Measurements from ENCODE around the gene ANO4. TPM values are rescaled to one million over a fixed set of nuclear protein-coding genes. Genes with fewer than 3 reads are reported as not detected.

Gene ANO4
- total RNA-seq, 1 experiment from 2014 or later, result 5.7 TPM

DNA sequence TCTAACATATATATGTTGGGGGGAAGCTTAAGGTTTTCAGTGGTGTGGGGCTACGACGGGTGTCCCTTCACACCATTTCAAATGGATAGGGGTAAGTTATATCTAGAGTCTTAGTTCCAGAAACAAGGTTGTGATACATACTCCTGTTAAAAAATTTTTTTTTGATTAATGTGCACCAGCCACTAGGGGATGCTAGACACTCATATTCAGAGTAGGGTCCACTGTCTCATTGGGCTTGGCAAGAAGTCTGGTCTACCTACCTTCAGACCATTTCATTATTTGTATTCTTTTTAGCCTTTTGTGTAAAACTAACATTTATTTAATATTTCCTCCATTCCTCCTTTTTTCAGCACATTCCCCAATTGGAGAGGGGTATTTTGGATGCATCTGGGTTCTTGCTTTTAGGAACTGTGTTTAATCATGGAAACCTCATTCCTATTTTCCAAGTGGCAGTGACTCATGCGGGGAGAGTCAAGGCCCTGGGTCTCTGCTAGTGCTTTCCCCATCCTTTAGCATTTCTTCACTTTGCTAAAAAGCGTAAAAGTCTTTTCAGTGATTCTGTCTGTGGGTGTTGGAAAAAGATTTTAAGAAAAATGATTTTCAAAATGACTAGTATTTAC lies 33.4 kb downstream of the ANO4 start:
- no peak overlapping the region for H3K4me3 Mint-ChIP-seq
- H2AK5ac ChIP-seq (ENCODE audit: insufficient read length, low read length), result no peak overlapping the region
- H3K27ac ChIP-seq (ENCODE audit: insufficient read length, low read depth, low read length), result no peak overlapping the region
- H3K23ac ChIP-seq (ENCODE audit: insufficient read length, low read depth, low read length), result no peak overlapping the region
- H4K8ac ChIP-seq (replicated peaks; ENCODE audit: insufficient read length, low read depth, low read length), result no peak overlapping the region
- no peak overlapping the region for H2BK5ac ChIP-seq (ENCODE audit: insufficient read length, low read length)
- H3T11ph ChIP-seq (ENCODE audit: low read length), result no peak overlapping the region
- H3K4me2 ChIP-seq (ENCODE audit: insufficient read depth, insufficient read length, low read length), result no peak overlapping the region
- no CpG with 5 or more reads among the region's 4 CpGs for WGBS (ENCODE audit: extremely low coverage, insufficient read length, low lambda C conversion rate)
- H3K27me3 Mint-ChIP-seq (ENCODE audit: low read depth), result no peaks in the 10 kb centered on the region; the same call in 1 of the 2 replicates
- no peak overlapping the region for H4K91ac ChIP-seq (ENCODE audit: insufficient read length, low read depth, low read length)
- no peak overlapping the region for H2BK20ac ChIP-seq (ENCODE audit: low read depth, low read length, poor library complexity, severe bottlenecking)
- no peak overlapping the region for H3K14ac ChIP-seq (ENCODE audit: insufficient read depth, low read length)
- H2BK15ac ChIP-seq (ENCODE audit: low read depth, low read length), result no peak overlapping the region
- no peaks in the 10 kb centered on the region for H3K79me1 ChIP-seq (ENCODE audit: insufficient read depth, low read depth, low read length, poor library complexity, severe bottlenecking)
- TF ChIP-seq, protein P1, sequence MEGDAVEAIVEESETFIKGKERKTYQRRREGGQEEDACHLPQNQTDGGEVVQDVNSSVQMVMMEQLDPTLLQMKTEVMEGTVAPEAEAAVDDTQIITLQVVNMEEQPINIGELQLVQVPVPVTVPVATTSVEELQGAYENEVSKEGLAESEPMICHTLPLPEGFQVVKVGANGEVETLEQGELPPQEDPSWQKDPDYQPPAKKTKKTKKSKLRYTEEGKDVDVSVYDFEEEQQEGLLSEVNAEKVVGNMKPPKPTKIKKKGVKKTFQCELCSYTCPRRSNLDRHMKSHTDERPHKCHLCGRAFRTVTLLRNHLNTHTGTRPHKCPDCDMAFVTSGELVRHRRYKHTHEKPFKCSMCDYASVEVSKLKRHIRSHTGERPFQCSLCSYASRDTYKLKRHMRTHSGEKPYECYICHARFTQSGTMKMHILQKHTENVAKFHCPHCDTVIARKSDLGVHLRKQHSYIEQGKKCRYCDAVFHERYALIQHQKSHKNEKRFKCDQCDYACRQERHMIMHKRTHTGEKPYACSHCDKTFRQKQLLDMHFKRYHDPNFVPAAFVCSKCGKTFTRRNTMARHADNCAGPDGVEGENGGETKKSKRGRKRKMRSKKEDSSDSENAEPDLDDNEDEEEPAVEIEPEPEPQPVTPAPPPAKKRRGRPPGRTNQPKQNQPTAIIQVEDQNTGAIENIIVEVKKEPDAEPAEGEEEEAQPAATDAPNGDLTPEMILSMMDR (conservative IDR thresholded peaks at IDR 0.05), result peak; percentile 89
- no peak overlapping the region for H2AFZ ChIP-seq (ENCODE audit: low read length)
- no peak overlapping the region for H3K18ac ChIP-seq (ENCODE audit: insufficient read length, low read depth, low read length)
- no peak for DNase-seq
- no peak overlapping the region for H4K5ac ChIP-seq (ENCODE audit: insufficient read length, low read depth, low read length)
- H3K36me3 Mint-ChIP-seq (ENCODE audit: insufficient read depth in 1 of 3, low read depth in 3 of 3), result no peaks in the 10 kb centered on the region
- H3K56ac ChIP-seq (ENCODE audit: insufficient read length, low read depth, low read length), result no peak overlapping the region
- no peak overlapping the region for H2BK120ac ChIP-seq (ENCODE audit: low read depth, low read length, poor library complexity, severe bottlenecking)
- H3K4ac ChIP-seq (ENCODE audit: low read depth, low read length), result no peak overlapping the region
- H3K79me2 ChIP-seq (ENCODE audit: insufficient read depth, low read length), result no peaks in the 10 kb centered on the region
- no peak overlapping the region for H2BK12ac ChIP-seq (ENCODE audit: insufficient read length, low read depth, low read length)
- H3K23me2 ChIP-seq (ENCODE audit: insufficient read length, low read depth, low read length, poor library complexity, severe bottlenecking), result no peaks in the 10 kb centered on the region
- H3K27me3 ChIP-seq (ENCODE audit: insufficient read depth, low read length), result no peaks in the 10 kb centered on the region
- H3K9me3 ChIP-seq (ENCODE audit: control insufficient read depth, low read depth, low read length), result no peaks in the 10 kb centered on the region
- no peaks in the 10 kb centered on the region for H3K4me1 ChIP-seq (ENCODE audit: insufficient read depth, low read length)
- no peak overlapping the region for H3K9ac ChIP-seq (ENCODE audit: extremely low read depth, insufficient read length, low read length)
- no peaks in the 10 kb centered on the region for H4K20me1 ChIP-seq (ENCODE audit: control insufficient read depth, insufficient read depth, insufficient read length)
- no peaks in the 10 kb centered on the region for H3K9me3 Mint-ChIP-seq
- peaks cover 3 to 13% of the 10 kb centered on the region in 2 experiments; a peak in 3 of 4 replicates for H3K4me1 Mint-ChIP-seq
- no peak overlapping the region for H3K27ac Mint-ChIP-seq
